NCI-H187 (cell line): Measurements from ENCODE around the gene ATG16L1.

Experiments used
- DNase-seq, 2 experiments: peaks; one replicate each; lab custom pipeline; 2025; lab: John Stamatoyannopoulos, UW

Gene ATG16L1

DNA sequence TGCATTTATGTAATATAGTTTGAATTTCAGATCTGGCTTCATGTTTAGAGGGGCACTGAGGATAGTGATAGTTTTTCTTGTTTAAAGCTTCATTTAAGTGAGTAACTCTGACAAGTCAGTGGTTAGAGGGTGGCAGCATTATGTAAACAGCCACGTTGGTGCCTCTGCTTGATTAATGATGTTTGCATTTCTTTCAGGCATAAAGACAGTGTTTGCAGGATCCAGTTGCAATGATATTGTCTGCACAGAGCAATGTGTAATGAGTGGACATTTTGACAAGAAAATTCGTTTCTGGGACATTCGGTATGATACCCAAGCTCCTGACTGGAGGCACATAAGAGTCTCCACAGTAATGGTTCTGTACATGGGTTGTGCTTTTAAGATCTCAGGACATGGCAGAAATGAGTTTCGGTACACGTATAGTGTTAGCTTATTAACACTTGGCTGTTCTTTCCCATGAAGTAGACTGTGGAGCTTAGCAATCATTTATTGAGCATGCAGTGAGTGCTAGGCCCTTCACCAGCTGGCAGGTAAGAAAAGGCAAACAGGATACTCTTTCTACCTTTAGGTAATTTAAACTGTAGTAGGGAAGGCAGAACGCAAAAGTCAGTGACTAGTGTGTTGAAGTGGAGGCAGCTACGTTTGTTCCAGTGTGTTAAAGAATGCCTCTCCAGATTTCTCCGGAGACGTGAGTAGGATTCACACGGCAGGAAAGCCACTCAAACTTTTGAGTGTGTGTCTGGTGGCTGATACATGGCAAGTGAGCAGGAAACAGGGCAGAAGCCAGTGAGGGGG, 38.8 kb downstream of the ATG16L1 start:
- DNase-seq = no peak

GRCh38 chr2:233295891-233296290, 44.4 kb downstream of the ATG16L1 start:
- DNase-seq = no peak

- no peak for DNase-seq
Measured at GRCh38 chr2:233297076-233297475, 45.6 kb downstream of the ATG16L1 start.

DNA sequence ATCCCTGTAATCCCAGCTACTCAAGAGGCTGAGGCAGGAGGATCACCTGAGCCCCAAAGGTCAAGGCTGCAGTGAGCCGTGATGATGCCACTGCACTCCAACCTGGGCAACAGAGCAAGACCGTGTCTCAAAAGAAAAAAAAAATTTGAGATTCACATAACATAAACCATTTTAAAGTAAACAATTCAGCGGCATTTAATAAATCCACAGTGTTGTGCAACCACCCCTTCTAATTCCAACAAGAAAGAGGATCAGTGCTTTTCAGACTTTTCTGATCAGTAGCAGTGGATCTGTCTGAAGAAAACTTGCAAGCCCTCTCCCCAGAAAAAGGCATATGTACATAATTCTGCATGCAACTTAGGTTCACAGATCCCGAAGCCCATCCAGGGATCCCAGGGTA, 48.9 kb downstream of the ATG16L1 start:
- no peak for DNase-seq

- no peak for DNase-seq
Measured at GRCh38 chr2:233301248-233301647, 49.8 kb downstream of the ATG16L1 start.

DNA sequence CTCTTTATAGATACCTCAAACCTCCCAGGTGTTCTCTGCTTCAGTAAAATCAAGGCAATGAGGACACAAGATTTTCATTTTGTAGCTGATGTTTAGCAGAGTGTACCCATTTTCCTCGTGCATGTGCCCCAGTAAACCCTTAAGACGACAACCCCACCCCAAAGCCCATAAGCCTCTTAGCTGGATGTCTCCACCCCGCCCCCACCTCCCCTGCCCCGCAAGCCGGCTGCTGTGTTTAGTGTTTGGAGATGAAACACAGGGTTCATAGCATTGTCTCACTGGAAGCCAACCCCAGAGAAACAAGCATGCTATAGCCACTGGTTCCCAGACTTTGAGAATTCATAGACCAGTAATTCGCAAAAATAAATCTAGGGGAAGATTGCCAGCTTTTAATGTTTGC, 50.3 kb downstream of the ATG16L1 start:
- DNase-seq = no peak

DNA sequence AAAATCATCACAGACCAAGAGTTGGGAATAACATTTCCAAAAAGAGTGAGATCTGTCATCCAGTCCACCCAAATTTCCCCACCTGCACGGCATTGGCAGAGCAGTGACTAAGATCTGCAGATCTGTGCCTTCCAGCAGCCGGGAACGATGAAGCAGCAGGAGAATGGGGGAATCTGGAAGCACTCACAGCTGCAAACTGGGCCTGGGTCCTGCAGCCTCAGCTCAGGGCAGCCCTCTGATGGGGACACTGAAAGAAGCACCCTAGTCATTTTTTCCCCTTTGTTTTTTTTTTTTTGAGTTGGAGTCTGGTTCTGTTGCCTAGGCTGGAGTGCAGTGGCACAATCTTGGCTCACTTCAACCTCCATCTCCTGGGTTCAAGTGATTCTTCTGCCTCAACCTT, 51.8 kb downstream of the ATG16L1 start:
- DNase-seq = no peak

DNA sequence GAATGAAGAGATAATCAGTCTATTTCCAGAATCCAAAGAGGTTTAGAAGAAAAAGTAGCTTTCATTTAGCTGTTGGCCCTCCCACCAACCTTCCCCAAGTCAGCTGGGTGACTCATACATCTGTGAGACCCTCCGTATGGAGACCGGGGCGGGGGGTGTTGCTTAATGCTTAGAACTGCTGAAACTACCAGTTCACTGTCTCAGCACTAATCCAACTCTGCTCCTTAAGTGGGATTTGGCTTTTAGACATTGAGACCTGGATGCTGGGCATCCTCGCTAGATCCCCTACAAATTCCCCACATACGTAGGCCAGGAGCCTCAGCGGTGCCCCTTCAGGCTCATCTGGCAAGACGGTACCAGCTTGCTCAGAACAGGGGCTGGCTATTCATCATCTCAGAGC, 56.1 kb downstream of the ATG16L1 start, which contains the start of gene SAG:
SAG (plus strand) TSS at position 252 of the 400 bp plus-strand sequence. CDS start 1,374 bp downstream, outside the sequence.
- DNase-seq = no peak

- no peak for DNase-seq
Measured at GRCh38 chr2:233311241-233311926, 59.9 kb downstream of the ATG16L1 start.

DNA sequence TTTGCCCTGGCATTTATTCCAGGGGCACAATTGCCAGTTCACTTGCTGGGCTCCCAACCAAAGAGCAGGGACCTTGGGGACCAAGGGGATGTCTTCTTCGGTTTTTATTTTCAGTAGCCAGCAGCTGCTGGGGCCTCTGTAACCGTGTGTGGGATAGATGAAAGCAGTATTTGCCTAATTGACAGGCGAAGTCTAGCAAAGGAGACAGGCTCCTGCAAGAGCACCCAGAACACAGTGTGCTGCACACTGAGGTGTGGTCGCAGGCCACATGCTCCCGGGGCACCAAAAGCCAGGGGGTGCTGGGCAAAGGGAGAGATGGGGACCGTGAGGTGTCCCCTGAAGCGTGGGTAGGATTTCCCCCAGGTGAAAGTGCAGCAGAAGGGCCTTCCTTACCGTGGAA, 61.4 kb downstream of the ATG16L1 start:
- no peak for DNase-seq

- DNase-seq = no peak
Measured at GRCh38 chr2:233314180-233314925, 62.9 kb downstream of the ATG16L1 start.

DNA sequence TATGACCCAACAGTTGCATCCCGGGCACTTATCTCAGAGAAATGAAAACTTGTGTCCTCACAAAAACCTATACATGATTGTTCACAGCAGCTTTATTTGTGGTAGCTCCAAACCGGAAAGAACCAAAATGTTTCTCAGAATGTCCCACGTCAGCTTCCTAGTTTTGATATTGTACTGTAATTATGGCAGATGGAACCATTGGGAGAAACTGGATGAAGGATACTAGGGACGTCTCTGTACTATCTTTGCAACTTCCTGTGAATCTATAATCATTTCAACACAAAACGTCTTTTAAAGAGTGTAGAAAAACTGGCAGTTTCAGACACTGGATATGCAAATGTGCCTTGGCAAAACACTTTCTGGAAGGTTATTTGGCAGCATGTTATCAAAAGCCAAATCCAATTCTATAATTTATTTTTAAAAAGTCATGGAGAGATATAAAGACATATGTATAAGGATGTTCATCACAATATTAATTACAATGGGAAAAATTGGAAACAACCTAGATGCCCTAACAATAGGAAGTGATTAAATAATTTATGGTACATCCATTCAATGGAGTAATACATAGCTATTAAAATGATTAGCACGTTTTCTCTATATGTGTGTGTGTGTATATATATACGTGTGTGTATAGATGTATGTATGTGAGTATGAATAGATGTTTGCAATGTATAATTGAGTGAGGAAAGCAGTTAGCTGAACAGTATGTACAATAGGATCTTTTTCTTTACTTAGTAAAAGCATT, 65.9 kb downstream of the ATG16L1 start:
- DNase-seq = no peak

DNA sequence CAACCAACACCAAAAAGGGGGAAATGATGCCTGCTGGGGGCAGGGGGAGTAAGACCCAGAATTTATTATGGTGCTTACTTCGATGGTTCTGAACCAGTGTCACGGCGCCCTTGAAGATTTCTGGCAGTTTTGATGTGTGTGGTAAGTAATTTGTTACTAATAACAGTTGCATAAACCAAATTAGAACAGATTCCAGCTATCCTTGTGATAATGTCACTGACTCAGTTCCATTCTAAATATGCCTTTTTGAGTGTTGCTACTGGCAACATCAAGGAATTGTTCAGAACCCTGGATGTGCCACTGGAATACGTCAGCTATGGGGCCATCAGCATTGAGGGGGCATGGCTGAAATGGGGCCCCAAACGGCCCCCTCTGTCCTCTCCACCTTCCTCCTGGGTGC, 67.8 kb downstream of the ATG16L1 start:
- no peak for DNase-seq

- no peak for DNase-seq
Measured at GRCh38 chr2:233320470-233320869, 69.0 kb downstream of the ATG16L1 start.

- no peak for DNase-seq
Measured at GRCh38 chr2:233321166-233321565, 69.7 kb downstream of the ATG16L1 start.

- DNase-seq = no peak
Measured at GRCh38 chr2:233323851-233324250, 72.4 kb downstream of the ATG16L1 start.

DNA sequence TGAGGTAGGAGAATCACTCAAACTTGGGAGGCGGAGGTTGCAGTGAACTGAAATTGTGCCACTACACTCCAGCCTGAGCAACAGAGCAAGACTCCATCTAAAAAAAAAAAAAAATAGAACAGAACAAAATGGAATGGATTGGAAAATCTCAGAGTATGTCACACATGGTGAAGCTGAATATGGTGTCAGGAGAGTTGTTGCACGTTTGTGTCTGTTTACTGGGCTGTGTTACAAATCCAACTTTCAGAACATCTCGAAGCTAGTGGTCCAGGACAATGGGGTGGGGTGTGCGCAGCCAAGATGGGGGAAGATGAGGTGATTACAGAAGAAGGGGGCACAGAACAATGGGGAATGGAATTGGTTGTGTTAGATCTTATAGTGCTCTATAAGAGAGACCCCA, 73.8 kb downstream of the ATG16L1 start:
- no peak for DNase-seq

GRCh38 chr2:233325814-233326213, 74.3 kb downstream of the ATG16L1 start:
- no peak for DNase-seq

- no peak for DNase-seq
Measured at GRCh38 chr2:233326500-233326899, 75.0 kb downstream of the ATG16L1 start.

DNA sequence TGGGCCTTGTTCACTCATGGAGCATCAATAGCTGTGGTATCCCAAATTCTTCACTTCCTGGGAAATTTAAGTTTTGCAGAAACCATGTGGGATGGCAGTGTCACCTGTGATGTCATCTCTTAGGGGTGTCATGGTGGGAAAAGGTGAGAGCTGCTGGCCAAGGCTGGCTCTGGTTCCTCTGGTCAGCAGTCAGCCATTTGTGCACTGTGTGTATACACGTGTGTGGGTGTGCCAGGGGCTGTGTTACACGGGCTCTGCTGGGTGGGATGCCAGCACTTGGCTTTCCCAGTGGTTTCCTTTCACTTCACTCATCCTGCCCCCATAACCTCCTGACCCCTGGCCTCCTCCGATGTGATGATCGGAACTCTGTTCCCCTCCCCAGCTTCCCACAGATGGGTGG, 77.4 kb downstream of the ATG16L1 start:
- no peak for DNase-seq

DNA sequence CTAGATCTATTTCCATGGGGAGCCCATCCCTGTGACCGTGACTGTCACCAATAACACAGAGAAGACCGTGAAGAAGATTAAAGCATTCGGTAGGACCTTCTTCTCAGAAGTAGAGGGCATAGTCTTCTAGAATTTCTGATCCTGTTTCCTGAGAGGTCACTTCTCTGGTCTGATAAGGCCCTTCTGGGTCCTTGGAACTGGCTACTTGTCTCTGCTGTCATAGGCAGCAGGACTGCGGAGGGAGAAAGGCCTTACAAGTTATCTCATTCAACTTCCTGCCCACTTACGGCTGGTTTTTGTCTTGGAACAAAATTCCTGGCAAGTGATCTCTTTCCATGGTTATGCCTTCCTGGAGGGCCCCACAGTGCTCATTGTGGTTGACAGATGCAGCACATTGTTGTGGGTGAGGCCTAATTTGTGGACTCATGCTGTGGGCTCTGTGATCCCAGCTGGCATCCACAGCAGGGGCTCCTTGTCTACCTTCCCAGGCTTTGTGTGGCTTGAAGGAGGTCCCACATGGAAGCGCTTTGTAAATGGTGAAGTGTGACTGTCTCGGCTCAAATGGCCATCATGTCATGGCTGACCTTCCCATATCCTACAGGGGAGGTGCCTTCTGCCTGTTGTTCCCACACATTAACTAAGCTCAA, 78.1 kb downstream of the ATG16L1 start:
- DNase-seq = no peak

- no peak for DNase-seq
Measured at GRCh38 chr2:233331536-233331935, 80.1 kb downstream of the ATG16L1 start.
